DMS153 (cell line): ENCODE results near the gene STXBP1.

Experiments
- DNase-seq: peaks from one replicate; lab custom pipeline; 2025; lab: John Stamatoyannopoulos, UW

Gene STXBP1

GRCh38 chr9:127735530-127736185 lies 123.6 kb downstream of the STXBP1 start:
- DNase-seq = no peak

GRCh38 chr9:127738666-127739065 lies 126.6 kb downstream of the STXBP1 start:
- DNase-seq = no peak

GRCh38 chr9:127739614-127740330 lies 127.7 kb downstream of the STXBP1 start:
- no peak for DNase-seq

GRCh38 chr9:127741831-127742434 lies 129.9 kb downstream of the STXBP1 start:
- DNase-seq = no peak
